Muscle of leg (tissue), 16 donors: ENCODE measurements around the gene MYL6. TPM values are rescaled to one million over a fixed set of nuclear protein-coding genes. Genes with fewer than 3 reads are reported as not detected.
A peak's percentile ranks its signal among the peaks of the same experiment; 100 is the strongest.
"Not testable (repeated sequence)": the region's sequence is repeated elsewhere in the genome, so short reads cannot be mapped to it uniquely, and the experiment has no call there.

Source experiments
- DNase-seq: peaks from one replicate; pipeline ENCODE4 v3.0.0; 2013
- H3K27ac ChIP-seq: one replicate; pipeline ENCODE4 v1.5.1; 2013; ENCODE audit warnings: mild to moderate bottlenecking, low read length, control low read depth
- H3K27me3 ChIP-seq: one replicate; pipeline ENCODE4 v1.6.1; 2013; ENCODE audit warnings: low read length; ENCODE audit not compliant: control insufficient read depth, insufficient read depth
- H3K36me3 ChIP-seq: one replicate; pipeline ENCODE4 v1.6.1; 2013; ENCODE audit warnings: low read length; ENCODE audit not compliant: control insufficient read depth, insufficient read depth
- H3K4me1 ChIP-seq: one replicate; pipeline ENCODE4 v1.6.1; 2013; ENCODE audit warnings: low read length; ENCODE audit not compliant: control insufficient read depth, insufficient read depth
- H3K4me3 ChIP-seq: one replicate; pipeline ENCODE4 v1.5.1; 2013; ENCODE audit warnings: low read length, control low read depth
- H3K9me3 ChIP-seq: replicated peaks from 2 replicates; pipeline ENCODE4 v1.6.1; 2013; ENCODE audit warnings: low read depth, low read length; ENCODE audit not compliant: control insufficient read depth
- WGBS: methylation state at CpG from one replicate; pipeline ENCODE4 v1.1.5; 2013; ENCODE audit warnings: missing lambda C conversion rate; ENCODE audit not compliant: insufficient coverage; 5-methylcytosine and 5-hydroxymethylcytosine counted together
- long read RNA-seq, 11 donors: transcript quantifications; one replicate each; lab custom pipeline, GENCODE V29; 2026
- polyA plus RNA-seq, 8 donors: library from polyadenylated mRNA; unstranded; fragments of 120-200 nt; gene quantifications; one replicate each; pipeline versions ENCODE4 v1.2.1 to v1.2.3, GENCODE V29; 2013; ENCODE audit warnings: inconsistent platforms in 1 of 8, low replicate concordance in 1 of 8; ENCODE audit not compliant: insufficient read length in 8 of 8, insufficient read depth in 1 of 8
- total RNA-seq: library from RNA; stranded (reverse); fragments of 120-200 nt; gene quantifications from one replicate; pipeline ENCODE4 v1.2.4, GENCODE V29; 2013

Gene MYL6
- 1,791 TPM for total RNA-seq
- polyA plus RNA-seq, result 1,000 to 10,000 TPM; 1,431 to 2,233 (median 1,647) TPM
- long read RNA-seq, donor 1, transcript MYL6-218 (7 exons, 901 nt), result major isoform, 84 of 322 reads
- long read RNA-seq, donor 1, transcript MYL6-212 (4 exons, 582 nt), result minor isoform, 8 of 322 reads
- long read RNA-seq, donor 1, transcript MYL6-219 (5 exons, 1,438 nt), result minor isoform, 6 of 322 reads
- long read RNA-seq, donor 1, transcript MYL6-207 (6 exons, 655 nt), result minor isoform, 67 of 322 reads
- long read RNA-seq, donor 1, partial matches to known transcripts, result 86 of 322 reads
- long read RNA-seq, donor 1, other reads (novel, unspliced or antisense), result 62 of 322 reads
- long read RNA-seq, donor 2, transcript MYL6-218 (7 exons, 901 nt), result major isoform, 34 of 72 reads
- long read RNA-seq, donor 2, transcript MYL6-207 (6 exons, 655 nt), result minor isoform, 15 of 72 reads
- long read RNA-seq, donor 2, partial matches to known transcripts, result 15 of 72 reads
- long read RNA-seq, donor 2, other reads (novel, unspliced or antisense), result 5 of 72 reads
- long read RNA-seq, donor 3, transcript MYL6-219 (5 exons, 1,438 nt), result minor isoform, 10 of 683 reads
- long read RNA-seq, donor 3, transcript MYL6-218 (7 exons, 901 nt), result major isoform, 161 of 683 reads
- long read RNA-seq, donor 3, transcript MYL6-207 (6 exons, 655 nt), result minor isoform, 115 of 683 reads
- long read RNA-seq, donor 3, transcript MYL6-212 (4 exons, 582 nt), result minor isoform, 9 of 683 reads
- long read RNA-seq, donor 3, partial matches to known transcripts, result 171 of 683 reads
- long read RNA-seq, donor 3, other reads (novel, unspliced or antisense), result 210 of 683 reads
- long read RNA-seq, donor 4, transcript MYL6-218 (7 exons, 901 nt), result major isoform, 93 of 471 reads
- long read RNA-seq, donor 4, transcript MYL6-219 (5 exons, 1,438 nt), result minor isoform, 6 of 471 reads
- long read RNA-seq, donor 4, transcript MYL6-212 (4 exons, 582 nt), result minor isoform, 19 of 471 reads
- long read RNA-seq, donor 4, transcript MYL6-207 (6 exons, 655 nt), result minor isoform, 80 of 471 reads
- long read RNA-seq, donor 4, partial matches to known transcripts, result 164 of 471 reads
- long read RNA-seq, donor 4, other reads (novel, unspliced or antisense), result 105 of 471 reads
- long read RNA-seq, donor 5, transcript MYL6-219 (5 exons, 1,438 nt), result minor isoform, 17 of 1,953 reads
- long read RNA-seq, donor 5, transcript MYL6-218 (7 exons, 901 nt), result major isoform, 421 of 1,953 reads
- long read RNA-seq, donor 5, transcript MYL6-207 (6 exons, 655 nt), result minor isoform, 344 of 1,953 reads
- long read RNA-seq, donor 5, transcript MYL6-212 (4 exons, 582 nt), result minor isoform, 53 of 1,953 reads
- long read RNA-seq, donor 5, partial matches to known transcripts, result 654 of 1,953 reads
- long read RNA-seq, donor 5, other reads (novel, unspliced or antisense), result 443 of 1,953 reads
- long read RNA-seq, donor 6, transcript MYL6-218 (7 exons, 901 nt), result major isoform, 297 of 1,582 reads
- long read RNA-seq, donor 6, transcript MYL6-207 (6 exons, 655 nt), result minor isoform, 261 of 1,582 reads
- long read RNA-seq, donor 6, transcript MYL6-212 (4 exons, 582 nt), result minor isoform, 23 of 1,582 reads
- long read RNA-seq, donor 6, transcript MYL6-219 (5 exons, 1,438 nt), result minor isoform, 16 of 1,582 reads
- long read RNA-seq, donor 6, partial matches to known transcripts, result 581 of 1,582 reads
- long read RNA-seq, donor 6, other reads (novel, unspliced or antisense), result 391 of 1,582 reads
- long read RNA-seq, donor 7, transcript MYL6-207 (6 exons, 655 nt), result minor isoform, 182 of 1,479 reads
- long read RNA-seq, donor 7, transcript MYL6-219 (5 exons, 1,438 nt), result minor isoform, 12 of 1,479 reads
- long read RNA-seq, donor 7, transcript MYL6-212 (4 exons, 582 nt), result minor isoform, 44 of 1,479 reads
- long read RNA-seq, donor 7, transcript MYL6-218 (7 exons, 901 nt), result major isoform, 233 of 1,479 reads
- long read RNA-seq, donor 7, partial matches to known transcripts, result 727 of 1,479 reads
- long read RNA-seq, donor 7, other reads (novel, unspliced or antisense), result 264 of 1,479 reads
- long read RNA-seq, donor 8, transcript MYL6-218 (7 exons, 901 nt), result major isoform, 187 of 805 reads
- long read RNA-seq, donor 8, transcript MYL6-212 (4 exons, 582 nt), result minor isoform, 25 of 805 reads
- long read RNA-seq, donor 8, transcript MYL6-219 (5 exons, 1,438 nt), result minor isoform, 11 of 805 reads
- long read RNA-seq, donor 8, transcript MYL6-207 (6 exons, 655 nt), result minor isoform, 162 of 805 reads
- long read RNA-seq, donor 8, partial matches to known transcripts, result 269 of 805 reads
- long read RNA-seq, donor 8, other reads (novel, unspliced or antisense), result 144 of 805 reads
- long read RNA-seq, donor 9, transcript MYL6-212 (4 exons, 582 nt), result minor isoform, 28 of 715 reads
- long read RNA-seq, donor 9, transcript MYL6-219 (5 exons, 1,438 nt), result minor isoform, 9 of 715 reads
- long read RNA-seq, donor 9, transcript MYL6-218 (7 exons, 901 nt), result major isoform, 139 of 715 reads
- long read RNA-seq, donor 9, transcript MYL6-207 (6 exons, 655 nt), result minor isoform, 90 of 715 reads
- long read RNA-seq, donor 9, partial matches to known transcripts, result 350 of 715 reads
- long read RNA-seq, donor 9, other reads (novel, unspliced or antisense), result 95 of 715 reads
- long read RNA-seq, donor 10, transcript MYL6-207 (6 exons, 655 nt), result minor isoform, 205 of 1,095 reads
- long read RNA-seq, donor 10, transcript MYL6-212 (4 exons, 582 nt), result minor isoform, 17 of 1,095 reads
- long read RNA-seq, donor 10, transcript MYL6-218 (7 exons, 901 nt), result major isoform, 239 of 1,095 reads
- long read RNA-seq, donor 10, transcript MYL6-219 (5 exons, 1,438 nt), result minor isoform, 11 of 1,095 reads
- long read RNA-seq, donor 10, partial matches to known transcripts, result 356 of 1,095 reads
- long read RNA-seq, donor 10, other reads (novel, unspliced or antisense), result 256 of 1,095 reads
- long read RNA-seq, donor 11, transcript MYL6-207 (6 exons, 655 nt), result minor isoform, 108 of 717 reads
- long read RNA-seq, donor 11, transcript MYL6-212 (4 exons, 582 nt), result minor isoform, 29 of 717 reads
- long read RNA-seq, donor 11, transcript MYL6-218 (7 exons, 901 nt), result major isoform, 205 of 717 reads
- long read RNA-seq, donor 11, transcript MYL6-219 (5 exons, 1,438 nt), result minor isoform, 7 of 717 reads
- long read RNA-seq, donor 11, partial matches to known transcripts, result 229 of 717 reads
- long read RNA-seq, donor 11, other reads (novel, unspliced or antisense), result 133 of 717 reads

DNA sequence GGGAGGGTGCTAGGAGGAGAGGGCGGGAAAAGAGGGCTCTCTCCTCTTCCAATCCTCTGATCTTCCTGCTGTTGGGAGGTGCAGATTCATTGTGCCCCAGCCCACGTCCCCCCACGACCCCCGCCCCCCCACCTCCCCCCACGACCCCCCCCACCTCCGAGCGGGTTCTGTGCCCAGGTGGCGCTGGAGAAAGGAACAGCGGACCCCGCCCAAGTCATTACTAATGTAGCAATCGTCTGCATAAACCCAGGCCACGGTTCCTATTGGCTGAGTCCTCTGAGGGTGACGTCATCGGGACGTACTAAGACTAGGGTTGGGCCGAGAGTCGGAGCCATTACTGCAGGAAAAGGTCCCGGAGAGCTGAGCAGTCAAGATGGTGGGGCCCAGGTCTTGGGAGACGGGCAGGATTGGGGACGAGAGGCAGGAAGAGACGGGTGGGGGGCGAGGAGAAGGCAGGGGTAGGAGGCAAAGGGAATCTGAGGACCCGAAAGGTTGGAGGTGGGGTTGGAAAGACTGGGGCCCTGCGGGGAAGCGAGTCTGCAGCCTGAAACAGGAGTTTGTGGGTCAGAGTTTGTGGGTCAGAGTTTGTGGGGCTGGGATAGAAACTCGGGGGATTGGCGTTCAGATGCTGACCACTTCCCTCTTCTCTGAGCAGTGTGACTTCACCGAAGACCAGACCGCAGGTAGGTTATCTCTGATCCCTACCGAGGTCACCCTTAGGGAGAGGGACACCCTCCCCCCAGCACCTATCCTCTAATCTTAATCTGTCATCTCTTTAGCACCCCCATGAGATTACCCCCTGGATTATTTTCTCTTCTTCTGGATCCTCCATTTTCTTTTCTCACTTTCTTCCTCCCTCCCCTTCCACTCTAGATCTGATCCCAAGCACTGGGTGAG, at the start of gene MYL6:
Gene MYL6, plus strand, starts transcription at position 331 of the 897 bp plus-strand sequence. Its CDS starts 43 bp downstream, at position 374.
- no peaks in the 10 kb centered on the region for H3K9me3 ChIP-seq
- peaks cover 62% of the 10 kb centered on the region for H3K4me1 ChIP-seq
- peaks cover 54% of the 10 kb centered on the region for H3K36me3 ChIP-seq
- H3K27me3 ChIP-seq, result no peaks in the 10 kb centered on the region
- 0% methylated on average over 18 of the region's 30 CpGs for WGBS
- peak within 1 kb of the TSS; percentile 67 for H3K4me3 ChIP-seq
- peak; percentile 99 for DNase-seq
- H3K27ac ChIP-seq, result peak within 1 kb of the TSS; percentile 99

DNA sequence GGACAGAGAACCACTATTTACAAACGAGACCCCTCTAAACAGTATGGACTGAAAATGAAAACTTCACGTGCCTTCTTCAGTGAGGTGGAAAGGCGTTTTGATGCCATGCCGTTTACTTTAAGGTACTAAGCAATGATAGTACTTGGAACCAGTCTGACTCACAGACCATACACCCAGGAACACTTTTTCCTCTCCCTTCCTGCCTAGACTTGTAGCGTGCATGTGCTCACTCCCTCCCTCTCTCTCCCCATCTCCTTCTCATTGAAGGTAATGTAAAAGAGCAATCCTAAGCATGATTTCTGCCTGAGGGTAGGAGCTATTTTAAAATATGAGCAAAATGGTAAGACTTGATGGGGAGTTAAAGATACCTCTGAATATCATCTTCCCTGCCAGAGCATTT, 47.6 kb upstream of the MYL6 start:
- no peak overlapping the region for H3K4me3 ChIP-seq

DNA sequence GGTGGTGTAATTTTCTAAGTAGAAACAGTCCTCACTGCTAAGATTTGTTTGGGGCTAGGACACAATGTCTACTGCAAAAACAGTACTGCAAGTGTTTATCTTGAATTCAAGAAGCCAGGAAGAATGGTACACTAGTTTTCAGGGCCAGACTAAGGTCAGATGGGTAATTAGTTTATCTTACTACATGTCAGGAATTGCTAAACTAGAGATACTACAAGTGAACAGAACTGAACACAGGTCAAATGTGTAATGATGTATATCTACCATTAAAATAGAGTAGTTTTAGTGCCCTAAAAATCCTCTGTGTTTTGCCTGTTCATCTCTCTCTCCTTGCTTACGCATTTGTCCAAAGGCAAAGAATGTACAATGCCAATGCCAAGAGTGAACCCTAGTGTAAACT, 44.1 kb upstream of the MYL6 start:
- H3K4me3 ChIP-seq, result no peak overlapping the region
- peaks cover 15% of the 10 kb centered on the region for H3K4me1 ChIP-seq
- H3K36me3 ChIP-seq, result peaks cover 49% of the 10 kb centered on the region
- H3K9me3 ChIP-seq, result no peaks in the 10 kb centered on the region
- H3K27me3 ChIP-seq, result no peaks in the 10 kb centered on the region
- no peak overlapping the region for H3K27ac ChIP-seq
- DNase-seq, result no peak
- no CpG with 5 or more reads among the region's 1 CpG for WGBS

More for the DNA sequence above, 47.6 kb upstream of the MYL6 start:
- H3K27me3 ChIP-seq, result no peaks in the 10 kb centered on the region
- peaks cover 70% of the 10 kb centered on the region for H3K36me3 ChIP-seq
- no peak for DNase-seq
- no peak overlapping the region for H3K27ac ChIP-seq
- H3K4me1 ChIP-seq, result peaks cover 12% of the 10 kb centered on the region
- 90% methylated on average over 4 of the region's 5 CpGs for WGBS
- no peaks in the 10 kb centered on the region for H3K9me3 ChIP-seq

DNA sequence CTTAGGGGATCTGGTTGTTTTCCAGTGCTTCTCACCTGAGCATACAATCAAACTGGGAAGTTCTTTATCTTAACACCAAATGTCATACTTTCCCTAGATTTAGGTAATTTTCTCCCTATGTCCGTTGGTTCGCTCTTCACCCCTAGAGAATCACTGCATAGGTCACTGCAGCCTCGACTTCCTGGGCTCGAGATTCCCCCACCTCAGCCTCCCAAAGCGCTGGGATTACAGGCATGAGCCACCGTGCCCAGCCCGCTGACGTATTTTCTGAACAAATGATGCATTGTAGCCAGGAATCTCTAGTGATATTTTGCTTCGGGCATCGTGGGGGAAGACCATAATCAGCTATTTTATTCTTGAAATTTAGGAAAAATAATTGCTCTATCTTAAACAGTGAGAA, 42.8 kb upstream of the MYL6 start:
- DNase-seq, result peak; percentile 46
- Histone ChIP-seq H3K36me3 (peaks cover 41% of the 10 kb centered on the region), H3K4me3 (peak overlapping the region; percentile 78), H3K9me3 (no peaks in the 10 kb centered on the region), H3K27ac (peak overlapping the region; percentile 98), H3K27me3 (no peaks in the 10 kb centered on the region), H3K4me1 (peaks cover 27% of the 10 kb centered on the region)
- 44% methylated on average over 3 of the region's 10 CpGs for WGBS

DNA sequence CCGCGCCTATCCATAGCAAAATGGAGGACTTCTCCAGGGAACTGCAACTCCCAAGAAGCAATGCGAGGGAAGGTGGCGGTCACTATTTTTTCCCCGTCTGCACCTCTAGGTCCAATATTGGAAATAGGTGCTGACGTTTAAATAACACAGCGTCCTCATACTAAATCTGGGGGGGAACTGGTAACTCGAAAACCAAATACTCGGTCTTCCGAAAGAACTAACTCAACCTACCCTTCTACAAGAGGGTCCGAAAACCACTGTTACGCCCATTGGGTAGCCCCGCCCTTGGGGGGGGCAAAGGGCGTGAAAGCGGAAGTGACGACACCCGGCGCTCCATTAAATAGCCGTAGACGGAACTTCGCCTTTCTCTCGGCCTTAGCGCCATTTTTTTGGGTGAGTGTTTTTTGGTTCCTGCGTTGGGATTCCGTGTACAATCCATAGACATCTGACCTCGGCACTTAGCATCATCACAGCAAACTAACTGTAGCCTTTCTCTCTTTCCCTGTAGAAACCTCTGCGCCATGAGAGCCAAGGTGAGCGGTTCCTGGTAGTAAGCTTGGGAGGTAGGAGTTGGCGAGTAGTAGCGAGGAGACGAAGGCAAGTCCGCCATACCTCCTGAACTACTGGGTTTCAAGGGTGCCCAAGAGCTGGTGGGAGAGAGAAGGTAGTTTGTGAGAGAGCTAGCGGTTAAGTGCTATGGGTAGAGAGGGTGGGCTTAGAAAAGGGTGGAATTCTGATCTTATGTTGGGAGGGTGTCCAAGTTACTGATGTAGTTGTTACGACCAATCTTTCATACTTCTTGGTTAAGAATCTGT, 41.7 kb upstream of the MYL6 start, which contains the start of gene RPL41:
Gene RPL41, plus strand, starts transcription at position 367 of the 815 bp plus-strand sequence.
- DNase-seq, result peak; percentile 99
- WGBS, result 0% methylated on average over 13 of the region's 34 CpGs
- H3K4me1 ChIP-seq, result peaks cover 36% of the 10 kb centered on the region
- peak within 1 kb of the TSS; percentile 78 for H3K4me3 ChIP-seq
- no peaks in the 10 kb centered on the region for H3K9me3 ChIP-seq
- peak within 1 kb of the TSS; percentile 98 for H3K27ac ChIP-seq
- H3K27me3 ChIP-seq, result no peaks in the 10 kb centered on the region
- H3K36me3 ChIP-seq, result peaks cover 41% of the 10 kb centered on the region

DNA sequence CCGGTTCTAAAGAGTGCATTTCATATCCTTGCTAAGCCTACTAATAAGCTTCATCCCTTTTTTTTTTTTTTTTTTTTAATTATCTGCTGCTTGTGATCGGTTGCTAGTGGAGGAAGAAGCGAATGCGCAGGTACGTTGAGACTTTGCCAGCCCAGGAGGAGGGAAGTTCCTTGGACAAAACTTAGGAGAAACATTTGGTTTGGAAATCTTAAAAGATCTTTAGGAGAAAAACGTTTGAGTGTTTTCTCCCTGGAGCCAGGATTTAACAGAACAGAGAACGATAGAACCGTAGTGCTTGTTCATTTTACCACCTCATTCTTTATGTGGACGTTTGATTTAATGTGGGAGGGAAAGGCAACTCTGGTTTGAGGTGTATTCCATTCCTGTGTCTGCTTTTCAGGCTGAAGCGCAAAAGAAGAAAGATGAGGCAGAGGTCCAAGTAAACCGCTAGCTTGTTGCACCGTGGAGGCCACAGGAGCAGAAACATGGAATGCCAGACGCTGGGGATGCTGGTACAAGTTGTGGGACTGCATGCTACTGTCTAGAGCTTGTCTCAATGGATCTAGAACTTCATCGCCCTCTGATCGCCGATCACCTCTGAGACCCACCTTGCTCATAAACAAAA, 41.0 kb upstream of the MYL6 start:
- Histone ChIP-seq H3K4me3 (peak overlapping the region; percentile 78), H3K36me3 (peaks cover 41% of the 10 kb centered on the region), H3K4me1 (peaks cover 39% of the 10 kb centered on the region), H3K27ac (peak overlapping the region; percentile 98)
- DNase-seq, result peak; percentile 57
- not testable (repeated sequence) for H3K9me3 ChIP-seq, H3K27me3 ChIP-seq
- 0% methylated on average over 3 of the region's 16 CpGs for WGBS
